Panc1 (cell line): ENCODE measurements around the gene FAM53B.

ENCODE experiments used
- TCF7L2 ChIP-seq: IDR thresholded peaks from 2 replicates; pipeline ENCODE4 v1.6.1; 2011; ENCODE audit warnings: mild to moderate bottlenecking, low read depth, low read length, inconsistent platforms
- TF ChIP-seq, protein P1 (sequence below): fragments of 450-650 bp; IDR thresholded peaks from 2 replicates; pipeline ENCODE4 v1.5.1; 2017; ENCODE audit warnings: mild to moderate bottlenecking

DNA sequence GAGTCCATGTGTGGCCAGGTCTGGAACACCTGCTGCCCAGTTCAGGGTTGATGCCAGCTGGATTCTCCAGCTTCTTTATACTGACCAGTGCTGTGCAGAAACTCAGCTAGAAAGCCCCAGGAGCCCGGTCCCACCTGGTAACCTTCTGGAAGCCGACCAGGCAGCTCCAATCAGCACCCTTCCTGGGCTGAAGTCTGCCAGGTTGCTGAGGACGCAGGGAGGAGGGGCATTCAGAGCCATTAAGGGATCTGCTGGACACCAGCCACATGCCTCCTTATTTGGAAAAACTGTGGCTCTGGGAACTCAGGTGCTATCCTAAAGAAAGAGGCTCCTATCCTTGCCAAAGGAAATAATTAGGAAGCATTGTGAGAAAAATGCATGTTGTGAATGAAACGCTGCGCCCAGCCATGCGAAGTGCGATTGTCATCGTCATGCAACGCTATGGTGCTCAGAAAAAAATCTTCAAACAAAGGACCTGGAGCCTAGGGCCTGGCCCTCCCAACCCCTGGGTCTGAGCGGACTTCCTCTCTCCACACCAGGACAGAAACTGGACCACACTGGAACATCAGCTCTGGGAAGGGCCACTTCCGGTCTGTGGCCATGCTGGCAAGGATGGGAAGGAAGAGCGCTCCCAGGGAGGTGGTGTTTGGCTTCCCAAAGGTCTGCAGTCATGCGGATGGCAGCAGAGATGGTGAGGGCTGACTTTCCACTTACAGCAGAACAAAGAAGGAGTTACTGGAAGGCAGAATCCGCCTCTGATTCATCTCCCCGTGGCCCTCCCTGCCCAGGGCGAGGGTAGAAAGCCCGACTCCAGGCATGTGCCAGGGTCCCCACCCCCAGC, 90.1 kb downstream of the FAM53B start:
- TF ChIP-seq, protein P1, sequence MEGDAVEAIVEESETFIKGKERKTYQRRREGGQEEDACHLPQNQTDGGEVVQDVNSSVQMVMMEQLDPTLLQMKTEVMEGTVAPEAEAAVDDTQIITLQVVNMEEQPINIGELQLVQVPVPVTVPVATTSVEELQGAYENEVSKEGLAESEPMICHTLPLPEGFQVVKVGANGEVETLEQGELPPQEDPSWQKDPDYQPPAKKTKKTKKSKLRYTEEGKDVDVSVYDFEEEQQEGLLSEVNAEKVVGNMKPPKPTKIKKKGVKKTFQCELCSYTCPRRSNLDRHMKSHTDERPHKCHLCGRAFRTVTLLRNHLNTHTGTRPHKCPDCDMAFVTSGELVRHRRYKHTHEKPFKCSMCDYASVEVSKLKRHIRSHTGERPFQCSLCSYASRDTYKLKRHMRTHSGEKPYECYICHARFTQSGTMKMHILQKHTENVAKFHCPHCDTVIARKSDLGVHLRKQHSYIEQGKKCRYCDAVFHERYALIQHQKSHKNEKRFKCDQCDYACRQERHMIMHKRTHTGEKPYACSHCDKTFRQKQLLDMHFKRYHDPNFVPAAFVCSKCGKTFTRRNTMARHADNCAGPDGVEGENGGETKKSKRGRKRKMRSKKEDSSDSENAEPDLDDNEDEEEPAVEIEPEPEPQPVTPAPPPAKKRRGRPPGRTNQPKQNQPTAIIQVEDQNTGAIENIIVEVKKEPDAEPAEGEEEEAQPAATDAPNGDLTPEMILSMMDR = no peak
- no peak for TF ChIP-seq TCF7L2
